Measurements from ENCODE around the gene AFF1.

DNA sequence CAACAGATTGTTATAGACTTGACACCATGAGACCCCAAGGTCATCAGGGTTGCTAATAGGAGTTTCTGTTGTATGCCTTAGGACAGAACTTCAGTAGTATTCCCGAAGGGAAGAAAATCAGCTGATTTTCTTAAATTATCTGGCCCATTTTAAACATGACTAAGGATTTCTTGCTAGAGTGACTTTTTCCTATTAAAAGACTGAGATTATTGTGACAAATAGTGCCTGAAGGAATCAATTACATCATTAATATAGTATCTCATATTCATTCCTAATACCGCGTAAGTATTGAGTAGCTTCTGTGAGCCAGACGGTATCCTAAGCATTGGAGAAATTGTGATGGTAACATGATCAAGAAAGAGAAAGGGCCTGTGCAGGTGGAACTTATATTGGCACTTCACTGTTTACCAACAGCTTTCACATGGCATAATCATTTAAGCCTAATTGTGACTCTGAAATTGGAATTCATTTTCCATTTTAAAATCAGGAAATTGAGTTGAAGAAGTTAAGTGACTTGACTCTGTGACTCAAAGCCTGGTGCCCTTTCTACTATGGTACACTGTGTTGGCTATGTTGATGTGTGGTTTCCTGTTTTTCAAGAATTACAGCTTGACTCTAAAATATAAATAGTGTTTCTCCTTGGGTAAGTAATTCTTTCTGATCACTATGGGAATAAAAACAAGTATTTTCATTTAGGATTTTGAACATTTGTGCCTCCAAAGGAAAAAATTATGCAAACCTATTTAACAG is 4.1 kb downstream of the AFF1 start:
- TF ChIP-seq TAF1 (IDR thresholded peaks at IDR 0.05; ENCODE audit: borderline replicate concordance, insufficient read depth, low read length): no peak
- TF ChIP-seq SIN3A (IDR thresholded peaks at IDR 0.05; ENCODE audit: borderline replicate concordance, insufficient read depth, low read length): no peak
- no peak for TF ChIP-seq POLR2AphosphoS5 (IDR thresholded peaks at IDR 0.05; ENCODE audit: low read depth, low read length)
- no peak for TF ChIP-seq REST (IDR thresholded peaks at IDR 0.05; ENCODE audit: insufficient read depth in 1 of 2, low read depth in 2 of 2, low read length in 2 of 2)

Data from PFSK-1 (cell line).